ENCODE data around the gene WDR27.

WDR27 gene

DNA sequence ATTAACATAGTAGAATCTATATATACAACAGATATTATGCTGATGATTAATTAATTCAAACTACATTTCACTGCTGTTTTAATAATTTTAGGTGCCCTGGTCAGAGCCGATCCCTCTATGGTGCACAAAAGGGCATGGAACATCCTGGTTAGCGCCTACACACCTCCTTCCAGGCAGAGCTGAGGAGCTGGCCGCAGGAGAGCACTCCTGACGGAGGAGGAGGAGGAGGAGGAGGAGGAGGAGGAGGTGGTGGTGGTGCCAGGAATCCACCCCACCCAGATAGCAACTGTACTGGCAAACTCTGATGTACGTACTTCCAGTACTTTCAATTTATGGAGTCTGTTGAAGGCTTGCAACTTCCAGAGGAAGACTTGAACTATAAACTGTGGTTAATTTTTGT, 244.1 kb downstream of the WDR27 start:
- Histone ChIP-seq H3K36me3 (no peaks in the 10 kb centered on the region), H3K4me3 (no peak overlapping the region), H3K9me3 (peaks cover 5% of the 10 kb centered on the region), H3K27ac (no peak overlapping the region), H3K4me2 (no peak overlapping the region), H3K4me1 (no peaks in the 10 kb centered on the region), H3K27me3 (no peaks in the 10 kb centered on the region), H3K9ac (no peak overlapping the region), H4K20me1 (no peaks in the 10 kb centered on the region)
- TF ChIP-seq Cebpa-rat (IDR thresholded peaks at IDR 0.05): no peak

DNA sequence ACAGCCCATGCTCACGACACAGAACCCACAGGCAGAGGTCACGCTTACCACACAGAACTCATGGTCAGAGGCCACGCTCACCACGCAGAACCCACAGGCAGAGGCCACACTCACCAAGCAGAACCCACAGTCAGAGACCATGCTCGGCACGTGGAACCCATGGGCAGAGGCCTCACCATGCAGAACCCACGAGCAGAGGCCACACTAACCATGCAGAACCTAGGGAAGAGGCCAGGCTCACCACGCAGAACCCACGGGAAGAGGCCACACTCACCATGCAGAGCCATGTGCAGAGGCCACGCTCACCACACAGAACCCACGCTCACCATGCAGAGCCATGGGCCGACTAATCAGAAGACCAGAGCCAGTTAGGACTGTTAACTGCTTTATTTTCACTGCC, 245.0 kb downstream of the WDR27 start:
- Histone ChIP-seq H3K27me3 (no peaks in the 10 kb centered on the region), H3K4me2 (no peak overlapping the region), H3K4me1 (no peaks in the 10 kb centered on the region), H3K36me3 (no peaks in the 10 kb centered on the region), H3K9me3 (peaks cover 5% of the 10 kb centered on the region), H4K20me1 (no peaks in the 10 kb centered on the region), H3K27ac (no peak overlapping the region), H3K4me3 (no peak overlapping the region), H3K9ac (no peak overlapping the region)
- TF ChIP-seq Cebpa-rat (IDR thresholded peaks at IDR 0.05): no peak

DNA sequence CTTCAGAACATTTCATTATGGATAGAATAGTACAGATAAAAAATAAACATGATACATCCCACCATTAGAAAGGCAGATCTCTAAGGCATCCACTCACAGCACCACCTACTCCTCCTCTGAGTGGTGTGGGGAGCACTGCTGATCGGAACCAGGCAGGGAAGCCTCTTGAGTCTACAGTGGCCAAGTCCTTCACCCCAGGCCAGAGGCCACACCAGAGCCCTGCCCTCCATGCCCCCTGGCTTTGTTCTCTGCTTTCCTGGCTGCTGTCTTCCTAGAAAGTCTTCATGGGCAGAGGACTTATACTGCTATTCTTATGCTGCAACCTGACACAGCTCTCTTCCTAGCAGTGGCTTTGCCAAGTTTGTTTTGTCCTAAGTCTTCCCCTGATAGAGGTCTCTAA, 246.4 kb downstream of the WDR27 start:
- Histone ChIP-seq H4K20me1 (no peaks in the 10 kb centered on the region), H3K4me2 (no peak overlapping the region), H3K9me3 (peaks cover 5% of the 10 kb centered on the region), H3K27ac (no peak overlapping the region), H3K36me3 (no peaks in the 10 kb centered on the region), H3K4me3 (no peak overlapping the region), H3K9ac (no peak overlapping the region), H3K4me1 (0 out of 2 replicates have a peak, but pooled peaks cover under 1% of the 10 kb centered on the region), H3K27me3 (no peaks in the 10 kb centered on the region)
- no peak for TF ChIP-seq Cebpa-rat (IDR thresholded peaks at IDR 0.05)

DNA sequence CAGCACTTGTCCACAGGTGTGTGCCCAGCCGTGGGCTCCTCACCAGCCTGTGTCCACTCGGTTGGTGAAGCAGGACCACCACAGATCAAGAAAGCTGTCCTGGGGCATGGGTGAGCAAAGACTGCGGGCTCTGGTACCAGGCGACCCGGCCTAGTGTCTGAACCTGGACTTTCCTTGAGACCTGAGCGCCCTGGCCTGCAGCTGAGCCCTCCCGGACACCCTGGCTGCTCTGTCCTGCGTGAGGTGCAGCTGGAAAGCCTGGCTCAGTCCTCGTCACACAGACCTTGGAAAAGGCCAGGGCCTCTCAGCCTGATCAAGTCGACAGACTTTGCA, 247.0 kb downstream of the WDR27 start:
- TF ChIP-seq Cebpa-rat (IDR thresholded peaks at IDR 0.05): no peak
- no peaks in the 10 kb centered on the region for H3K27me3 ChIP-seq
- no peak overlapping the region for H3K4me3 ChIP-seq
- H3K4me1 ChIP-seq: peaks cover 7% of the 10 kb centered on the region
- no peak overlapping the region for H3K27ac ChIP-seq
- no peak overlapping the region for H3K4me2 ChIP-seq
- H3K36me3 ChIP-seq: no peaks in the 10 kb centered on the region
- peaks cover 4% of the 10 kb centered on the region for H3K9me3 ChIP-seq
- H4K20me1 ChIP-seq: no peaks in the 10 kb centered on the region
- no peak overlapping the region for H3K9ac ChIP-seq

DNA sequence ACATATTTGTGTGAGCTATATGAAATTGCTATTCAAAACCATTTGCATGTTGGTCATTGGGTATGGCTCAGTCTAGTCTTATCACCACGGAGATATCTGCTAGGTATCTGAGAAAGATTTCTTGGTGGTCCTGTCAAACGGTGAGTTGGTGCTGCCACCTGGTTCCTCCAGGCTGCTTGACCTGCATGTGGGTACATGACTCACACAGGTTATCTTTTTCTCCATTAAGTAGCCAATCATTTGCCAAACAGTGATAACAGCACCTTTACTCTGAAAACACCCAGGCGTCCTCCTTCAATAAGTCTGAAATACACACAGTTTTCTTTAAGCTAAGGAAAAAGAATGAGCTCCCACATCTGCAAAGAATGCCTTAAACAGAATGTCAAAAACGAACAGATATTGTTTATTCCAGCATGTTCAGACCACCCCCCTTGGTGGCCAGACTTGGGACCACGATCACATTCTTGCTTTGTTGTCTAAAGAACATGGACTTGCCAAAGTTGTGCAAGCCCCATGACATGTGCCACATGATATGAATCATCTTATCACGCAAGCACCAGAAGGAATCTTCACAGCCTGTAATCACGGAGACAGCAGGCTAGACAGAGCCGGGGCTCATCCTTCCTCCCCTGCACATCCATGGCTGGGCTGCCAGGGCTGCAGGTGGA, 247.5 kb downstream of the WDR27 start:
- no peak overlapping the region for H3K4me3 ChIP-seq
- no peak for TF ChIP-seq Cebpa-rat (IDR thresholded peaks at IDR 0.05)
- H3K36me3 ChIP-seq: no peaks in the 10 kb centered on the region
- no peaks in the 10 kb centered on the region for H3K9me3 ChIP-seq
- H3K9ac ChIP-seq: no peak overlapping the region
- H4K20me1 ChIP-seq: no peaks in the 10 kb centered on the region
- H3K4me1 ChIP-seq: peaks cover 7% of the 10 kb centered on the region
- H3K4me2 ChIP-seq: no peak overlapping the region
- H3K27ac ChIP-seq: no peak overlapping the region
- H3K27me3 ChIP-seq: no peaks in the 10 kb centered on the region

DNA sequence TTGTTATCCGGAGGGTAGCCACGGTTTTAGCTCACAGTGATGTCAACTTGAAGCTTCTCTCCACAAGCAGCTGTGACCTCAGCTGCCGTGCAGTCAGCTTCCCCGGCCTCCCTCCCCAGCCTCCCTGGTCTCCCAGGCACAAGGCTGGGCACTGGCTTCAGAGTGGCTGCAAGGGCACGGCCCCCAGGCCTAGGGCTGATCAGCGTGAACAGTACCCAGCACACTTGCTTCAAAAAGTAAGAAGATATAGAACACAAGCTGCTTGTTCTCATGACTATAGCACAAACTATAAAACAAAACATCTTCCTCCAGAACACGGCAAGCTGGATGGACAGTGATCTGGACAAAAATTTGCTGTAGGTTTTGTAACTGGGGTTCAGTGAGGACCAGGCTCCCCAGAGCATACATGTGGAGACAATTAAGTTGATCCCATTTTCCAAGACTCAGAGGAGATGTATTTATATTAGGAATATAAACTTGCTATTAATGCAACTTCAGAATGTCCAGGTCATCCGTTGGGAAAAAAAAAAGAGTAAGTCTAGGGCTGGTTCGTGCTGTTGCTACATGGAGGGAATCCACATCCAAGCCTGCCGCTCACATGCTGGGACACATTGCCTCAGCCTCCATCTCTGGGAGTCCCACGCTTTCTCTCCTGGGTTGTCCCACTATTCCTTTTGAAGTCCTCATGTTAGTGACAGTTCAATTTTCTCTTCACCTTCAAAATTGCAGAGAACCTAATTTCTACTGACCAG, 248.8 kb downstream of the WDR27 start:
- TF ChIP-seq Cebpa-rat (IDR thresholded peaks at IDR 0.05): no peak
- H3K9me3 ChIP-seq: no peaks in the 10 kb centered on the region
- no peaks in the 10 kb centered on the region for H4K20me1 ChIP-seq
- peaks cover 7% of the 10 kb centered on the region for H3K4me1 ChIP-seq
- no peaks in the 10 kb centered on the region for H3K36me3 ChIP-seq
- no peak overlapping the region for H3K4me3 ChIP-seq
- H3K4me2 ChIP-seq: no peak overlapping the region
- no peak overlapping the region for H3K9ac ChIP-seq
- H3K27ac ChIP-seq: no peak overlapping the region
- no peaks in the 10 kb centered on the region for H3K27me3 ChIP-seq

DNA sequence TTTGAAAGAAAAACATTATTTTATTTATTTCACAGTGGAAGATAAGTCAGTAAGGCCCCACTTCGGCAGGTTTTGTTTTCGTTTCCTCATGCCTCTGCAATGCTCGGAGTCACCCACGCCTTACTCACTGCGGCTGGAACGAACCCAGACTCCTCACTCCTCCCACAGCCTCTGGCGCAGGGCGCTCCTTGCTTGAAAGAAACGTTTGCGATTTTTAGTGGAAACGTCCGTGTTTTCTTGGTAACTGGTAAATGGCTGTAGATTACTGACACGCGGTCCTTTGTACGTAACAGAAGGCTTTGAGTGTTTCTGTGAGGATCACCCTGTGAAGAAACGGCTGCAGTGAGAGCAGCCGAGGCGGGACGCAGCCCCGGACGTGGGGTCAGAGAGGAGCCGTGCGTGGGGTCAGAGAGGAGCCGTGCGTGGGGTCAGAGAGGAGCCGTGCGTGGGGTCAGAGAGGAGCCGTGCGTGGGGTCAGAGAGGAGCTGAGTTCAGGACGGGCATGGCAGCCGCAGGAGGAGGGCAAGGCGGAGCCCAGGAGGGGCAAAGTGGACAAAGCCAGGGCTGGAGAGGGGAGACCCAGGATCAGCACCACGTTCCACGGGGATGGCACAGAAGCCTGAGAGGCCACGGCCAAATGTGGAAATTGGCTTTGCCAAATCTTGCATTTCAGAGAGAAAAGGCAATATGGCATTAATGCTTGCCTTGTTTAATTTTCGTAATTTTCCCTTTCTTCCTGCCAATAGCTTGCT, 249.5 kb downstream of the WDR27 start:
- H3K36me3 ChIP-seq: no peaks in the 10 kb centered on the region
- no peaks in the 10 kb centered on the region for H3K9me3 ChIP-seq
- no peak overlapping the region for H3K9ac ChIP-seq
- TF ChIP-seq Cebpa-rat (IDR thresholded peaks at IDR 0.05): no peak
- no peak overlapping the region for H3K4me2 ChIP-seq
- no peak overlapping the region for H3K27ac ChIP-seq
- H3K4me1 ChIP-seq: peaks cover 7% of the 10 kb centered on the region
- no peaks in the 10 kb centered on the region for H4K20me1 ChIP-seq
- H3K4me3 ChIP-seq: no peak overlapping the region
- no peaks in the 10 kb centered on the region for H3K27me3 ChIP-seq

DNA sequence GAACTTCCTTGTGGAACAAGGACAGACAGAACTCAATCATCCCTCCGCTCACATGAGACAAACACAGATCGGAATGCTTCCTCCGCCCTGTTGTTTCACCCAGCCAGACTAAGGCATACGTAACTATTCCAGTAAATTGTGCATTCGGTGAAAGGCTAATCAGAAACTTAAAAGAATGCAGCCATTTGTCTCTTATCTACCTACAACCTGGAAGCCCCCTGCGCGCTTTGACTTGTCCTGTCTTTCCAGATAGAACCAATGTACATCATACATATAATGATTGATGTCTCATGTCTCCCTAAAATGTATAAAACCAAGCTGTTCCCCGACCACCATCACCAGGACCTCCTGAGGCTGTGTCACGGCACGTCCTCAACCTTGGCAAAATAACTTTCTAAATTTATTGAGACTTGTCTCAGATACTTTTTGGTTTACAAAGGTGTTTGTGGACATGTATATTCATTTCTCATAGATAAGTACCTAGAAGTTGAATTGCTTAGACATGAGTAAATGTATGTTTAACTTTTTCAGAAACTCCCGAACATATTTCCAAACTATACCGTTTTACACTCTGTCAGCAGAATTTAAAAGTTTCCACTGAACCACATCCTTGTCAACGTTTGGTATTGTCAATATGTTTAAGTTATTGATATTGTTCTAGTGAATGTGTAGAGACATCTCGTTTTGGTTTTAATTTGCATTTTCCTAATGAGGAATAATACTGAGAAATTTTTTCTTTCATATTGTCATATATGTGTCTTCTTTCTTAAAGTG, 250.6 kb downstream of the WDR27 start:
- no peak for TF ChIP-seq Cebpa-rat (IDR thresholded peaks at IDR 0.05)
- H3K4me3 ChIP-seq: no peak overlapping the region
- H3K4me2 ChIP-seq: no peak overlapping the region

DNA sequence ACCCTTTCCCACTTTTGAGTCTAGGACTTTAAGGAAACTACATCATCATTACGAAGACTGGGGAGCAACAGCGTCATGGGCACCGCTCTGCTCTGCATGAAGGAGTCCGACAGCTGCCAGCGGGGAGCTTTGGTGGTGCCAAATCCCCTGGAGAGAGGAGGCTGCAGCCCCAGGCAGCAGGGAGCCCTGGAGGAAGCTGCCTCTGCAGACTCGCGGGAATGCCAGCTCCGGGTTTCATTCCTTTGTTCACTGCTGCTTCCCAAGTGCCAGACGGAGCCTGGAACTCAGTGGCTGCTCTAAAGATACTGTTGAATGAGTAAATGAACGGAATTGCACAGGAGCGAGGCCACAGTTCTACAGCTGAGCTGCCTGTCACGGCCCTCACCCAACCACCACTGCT, 251.7 kb downstream of the WDR27 start:
- no peak for TF ChIP-seq Cebpa-rat (IDR thresholded peaks at IDR 0.05)
- H4K20me1 ChIP-seq: no peaks in the 10 kb centered on the region
- H3K4me3 ChIP-seq: no peak overlapping the region

More for the DNA sequence above, 250.6 kb downstream of the WDR27 start:
- Histone ChIP-seq H3K27ac (no peak overlapping the region), H3K27me3 (no peaks in the 10 kb centered on the region), H3K4me1 (peaks cover 7% of the 10 kb centered on the region), H3K9me3 (no peaks in the 10 kb centered on the region), H3K9ac (no peak overlapping the region), H4K20me1 (no peaks in the 10 kb centered on the region), H3K36me3 (no peaks in the 10 kb centered on the region)

More for the DNA sequence above, 251.7 kb downstream of the WDR27 start:
- peaks cover 7% of the 10 kb centered on the region for H3K4me1 ChIP-seq
- H3K36me3 ChIP-seq: no peaks in the 10 kb centered on the region
- H3K9me3 ChIP-seq: no peaks in the 10 kb centered on the region
- H3K9ac ChIP-seq: no peak overlapping the region
- H3K4me2 ChIP-seq: peak overlapping the region; percentile 30
- no peak overlapping the region for H3K27ac ChIP-seq
- H3K27me3 ChIP-seq: no peaks in the 10 kb centered on the region

Data from BLaER1 (cell line).